K562 (cell line): ENCODE data around the gene BBS5. TPM values are rescaled to one million over a fixed set of nuclear protein-coding genes. Genes with fewer than 3 reads are reported as not detected.

ENCODE experiments used
- ATF3 ChIP-seq, 2 experiments: fragments of 450-650 bp in 1 of 2; sonication (generic) in 1 of 2; formaldehyde crosslinking in 1 of 2; IDR thresholded peaks in 1 of 2; conservative IDR thresholded peaks in 1 of 2; 2 replicates each; pipeline versions ENCODE4 v1.6.1 to v1.8.1; 2016 to 2023; ENCODE audit warnings: mild to moderate bottlenecking in 2 of 2, moderate library complexity in 2 of 2, inconsistent platforms in 1 of 2, missing genetic modification reagents in 1 of 2
- CBFA2T3 ChIP-seq: fragments of 450-650 bp; IDR thresholded peaks from 2 replicates; pipeline ENCODE4 v1.6.1; 2017
- CHAMP1 ChIP-seq: fragments of 450-650 bp; IDR thresholded peaks from 2 replicates; pipeline ENCODE4 v1.6.1; 2016; ENCODE audit warnings: mild to moderate bottlenecking
- ELF4 ChIP-seq: fragments of 450-650 bp; formaldehyde crosslinking; IDR thresholded peaks from 2 replicates; pipeline ENCODE4 v1.4.0; 2022; ENCODE audit warnings: missing genetic modification characterization
- JUNB ChIP-seq: fragments of 450-650 bp; formaldehyde crosslinking; conservative IDR thresholded peaks from 2 replicates; pipeline ENCODE4 v1.4.0; 2020; ENCODE audit warnings: mild to moderate bottlenecking
- LEF1 ChIP-seq: fragments of 450-650 bp; IDR thresholded peaks from 2 replicates; pipeline ENCODE4 v1.6.1; 2016; ENCODE audit warnings: mild to moderate bottlenecking
- MAFF ChIP-seq: IDR thresholded peaks from 2 replicates; pipeline ENCODE4 v1.6.1; 2012; ENCODE audit warnings: low read length, improper control_type of control experiment
- MAFG ChIP-seq: fragments of 450-650 bp; conservative IDR thresholded peaks from 2 replicates; pipeline ENCODE4 v1.6.1; 2016; ENCODE audit warnings: missing genetic modification characterization, missing compliant biosample characterization
- MCM5 ChIP-seq: fragments of 450-650 bp; IDR thresholded peaks from 2 replicates; pipeline ENCODE4 v1.6.1; 2016; ENCODE audit warnings: low read depth
- MIER1 ChIP-seq: fragments of 450-650 bp; IDR thresholded peaks from 2 replicates; pipeline ENCODE4 v1.6.1; 2016; ENCODE audit warnings: antibody characterized with exemption, mild to moderate bottlenecking, low read depth
- SMARCA4 ChIP-seq: fragments of 450-650 bp; IDR thresholded peaks from 2 replicates; pipeline ENCODE4 v1.6.1; 2016
- SRF ChIP-seq, 2 experiments: fragments of 250-450, 450-650 bp in 1 of 2; sonication (Bioruptor Pico) in 1 of 2; sonication (generic) in 1 of 2; formaldehyde crosslinking; IDR thresholded peaks; 2 replicates each; pipeline versions ENCODE4 v1.5.0 to v1.5.1; 2020 to 2022; ENCODE audit warnings: mild to moderate bottlenecking in 1 of 2, missing genetic modification reagents in 1 of 2
- TRIM24 ChIP-seq, 2 experiments: fragments of 450-650 bp; IDR thresholded peaks; 2 replicates each; pipeline ENCODE4 v1.6.1; 2016
- ZNF146 ChIP-seq: IDR thresholded peaks from one replicate; pipeline ENCODE4 v1.6.1; 2018; ENCODE audit warnings: missing compliant biosample characterization; ENCODE audit not compliant: unreplicated experiment
- ZNF316 ChIP-seq: fragments of 450-650 bp; IDR thresholded peaks from 2 replicates; pipeline ENCODE4 v1.6.1; 2016
- ZNF354B ChIP-seq: fragments of 250-450 bp; sonication (Bioruptor Pico); IDR thresholded peaks from 2 replicates; pipeline ENCODE4 v1.4.0; 2020
- ZNF699 ChIP-seq: fragments of 250-450 bp; sonication (Bioruptor Pico); IDR thresholded peaks from 2 replicates; pipeline ENCODE4 v1.8.0; 2021; ENCODE audit warnings: mild to moderate bottlenecking, moderate library complexity; ENCODE audit not compliant: insufficient replicate concordance
- ZSCAN32 ChIP-seq: fragments of 450-650 bp; formaldehyde crosslinking; IDR thresholded peaks from 2 replicates; pipeline ENCODE4 v1.4.0; 2020; ENCODE audit warnings: mild to moderate bottlenecking, moderate library complexity
- polyA plus RNA-seq, 8 experiments: library from polyadenylated mRNA; depleted of rRNA in 4 of 8; stranded (reverse) in 5 of 8; unstranded in 3 of 8; fragments of >200 nt; fragmentation: Nextera tagmentation in 2 of 8; fragmentation: Illumina TruSeq in 1 of 8; extraction: Ambion mirVana in 2 of 8; extraction: Trizol in 1 of 8; gene quantifications; 2 replicates each; pipeline versions ENCODE4 v1.2.1 to v1.2.3, GENCODE V29; 2011 to 2014; ENCODE audit warnings: inconsistent platforms in 1 of 8, missing spikeins in 1 of 8
- total RNA-seq, 7 experiments: library from RNA; depleted of rRNA in 6 of 7; stranded (reverse); fragments of >200 nt in 6 of 7; fragmentation: Illumina TruSeq in 2 of 7; extraction: Trizol in 2 of 7; gene quantifications; 2 replicates each; pipeline versions ENCODE4 v1.2.1 to v1.2.3, GENCODE V29; 2011 to 2021; ENCODE audit warnings: low replicate concordance in 1 of 7
- TF ChIP-seq, protein P1 (sequence below), 3 experiments: fragments of 200-800 bp in 1 of 3; fragments of 250-450 bp in 1 of 3; fragments of 450-650 bp in 1 of 3; sonication (Bioruptor Pico) in 1 of 3; sonication (Bioruptor generic) in 1 of 3; formaldehyde crosslinking in 1 of 3; IDR thresholded peaks; 2 replicates each; pipeline versions ENCODE4 v1.6.1 to v1.8.0; 2016 to 2022; ENCODE audit warnings: mild to moderate bottlenecking in 2 of 3, missing genetic modification characterization in 2 of 3, missing compliant biosample characterization in 1 of 3, moderate library complexity in 1 of 3
- TF ChIP-seq, protein P2 (sequence below): fragments of 250-450 bp; sonication (Bioruptor Pico); IDR thresholded peaks from 2 replicates; pipeline ENCODE4 v1.5.0; 2021; ENCODE audit warnings: mild to moderate bottlenecking, moderate library complexity

Gene BBS5
- total and polyA plus RNA-seq, 9 of the 15 experiments (the other 6 are each of a cell fraction or from before 2014, with no cell fraction given) = 0.48 to 6.9 (median 4.3) TPM

GRCh38 chr2:169507698-169508097, 28.4 kb downstream of the BBS5 start (continued):
- TF ChIP-seq MAFF (peak; percentile 90), ZSCAN32 (CRISPR knock-in tag) (no peak), TRIM24 (IDR thresholded peaks at IDR 0.05) (peak in 1 of 2 experiments; percentile 50; a peak in 1 of 4 replicates), LEF1 (no peak), MAFG (tag) (peak; percentile 95), JUNB (CRISPR knock-in tag) (no peak), ZNF146 (CRISPR knock-in tag) (no peak), ZNF354B (CRISPR knock-in tag) (no peak), SMARCA4 (peak; percentile 57; the same call in 1 of the 2 replicates), CBFA2T3 (0 out of 2 replicates have a peak, but pooled peaks have one; percentile 16), CHAMP1 (no peak), ATF3 (IDR thresholded peaks at IDR 0.05) (peak; percentile 90), ATF3 (CRISPR knock-in tag; conservative IDR thresholded peaks at IDR 0.05) (no peak), ELF4 (CRISPR knock-in tag) (no peak), ZNF699 (CRISPR knock-in tag) (no peak), MCM5 (no peak), MIER1 (no peak), ZNF316 (peak; percentile 99), SRF (CRISPR knock-in tag; IDR thresholded peaks at IDR 0.05) (no peak)
- TF ChIP-seq, protein P1, sequence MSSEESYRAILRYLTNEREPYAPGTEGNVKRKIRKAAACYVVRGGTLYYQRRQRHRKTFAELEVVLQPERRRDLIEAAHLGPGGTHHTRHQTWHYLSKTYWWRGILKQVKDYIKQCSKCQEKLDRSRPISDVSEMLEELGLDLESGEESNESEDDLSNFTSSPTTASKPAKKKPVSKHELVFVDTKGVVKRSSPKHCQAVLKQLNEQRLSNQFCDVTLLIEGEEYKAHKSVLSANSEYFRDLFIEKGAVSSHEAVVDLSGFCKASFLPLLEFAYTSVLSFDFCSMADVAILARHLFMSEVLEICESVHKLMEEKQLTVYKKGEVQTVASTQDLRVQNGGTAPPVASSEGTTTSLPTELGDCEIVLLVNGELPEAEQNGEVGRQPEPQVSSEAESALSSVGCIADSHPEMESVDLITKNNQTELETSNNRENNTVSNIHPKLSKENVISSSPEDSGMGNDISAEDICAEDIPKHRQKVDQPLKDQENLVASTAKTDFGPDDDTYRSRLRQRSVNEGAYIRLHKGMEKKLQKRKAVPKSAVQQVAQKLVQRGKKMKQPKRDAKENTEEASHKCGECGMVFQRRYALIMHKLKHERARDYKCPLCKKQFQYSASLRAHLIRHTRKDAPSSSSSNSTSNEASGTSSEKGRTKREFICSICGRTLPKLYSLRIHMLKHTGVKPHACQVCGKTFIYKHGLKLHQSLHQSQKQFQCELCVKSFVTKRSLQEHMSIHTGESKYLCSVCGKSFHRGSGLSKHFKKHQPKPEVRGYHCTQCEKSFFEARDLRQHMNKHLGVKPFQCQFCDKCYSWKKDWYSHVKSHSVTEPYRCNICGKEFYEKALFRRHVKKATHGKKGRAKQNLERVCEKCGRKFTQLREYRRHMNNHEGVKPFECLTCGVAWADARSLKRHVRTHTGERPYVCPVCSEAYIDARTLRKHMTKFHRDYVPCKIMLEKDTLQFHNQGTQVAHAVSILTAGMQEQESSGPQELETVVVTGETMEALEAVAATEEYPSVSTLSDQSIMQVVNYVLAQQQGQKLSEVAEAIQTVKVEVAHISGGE (CRISPR knock-in tag; IDR thresholded peaks at IDR 0.05) = no peak
- TF ChIP-seq, protein P2, sequence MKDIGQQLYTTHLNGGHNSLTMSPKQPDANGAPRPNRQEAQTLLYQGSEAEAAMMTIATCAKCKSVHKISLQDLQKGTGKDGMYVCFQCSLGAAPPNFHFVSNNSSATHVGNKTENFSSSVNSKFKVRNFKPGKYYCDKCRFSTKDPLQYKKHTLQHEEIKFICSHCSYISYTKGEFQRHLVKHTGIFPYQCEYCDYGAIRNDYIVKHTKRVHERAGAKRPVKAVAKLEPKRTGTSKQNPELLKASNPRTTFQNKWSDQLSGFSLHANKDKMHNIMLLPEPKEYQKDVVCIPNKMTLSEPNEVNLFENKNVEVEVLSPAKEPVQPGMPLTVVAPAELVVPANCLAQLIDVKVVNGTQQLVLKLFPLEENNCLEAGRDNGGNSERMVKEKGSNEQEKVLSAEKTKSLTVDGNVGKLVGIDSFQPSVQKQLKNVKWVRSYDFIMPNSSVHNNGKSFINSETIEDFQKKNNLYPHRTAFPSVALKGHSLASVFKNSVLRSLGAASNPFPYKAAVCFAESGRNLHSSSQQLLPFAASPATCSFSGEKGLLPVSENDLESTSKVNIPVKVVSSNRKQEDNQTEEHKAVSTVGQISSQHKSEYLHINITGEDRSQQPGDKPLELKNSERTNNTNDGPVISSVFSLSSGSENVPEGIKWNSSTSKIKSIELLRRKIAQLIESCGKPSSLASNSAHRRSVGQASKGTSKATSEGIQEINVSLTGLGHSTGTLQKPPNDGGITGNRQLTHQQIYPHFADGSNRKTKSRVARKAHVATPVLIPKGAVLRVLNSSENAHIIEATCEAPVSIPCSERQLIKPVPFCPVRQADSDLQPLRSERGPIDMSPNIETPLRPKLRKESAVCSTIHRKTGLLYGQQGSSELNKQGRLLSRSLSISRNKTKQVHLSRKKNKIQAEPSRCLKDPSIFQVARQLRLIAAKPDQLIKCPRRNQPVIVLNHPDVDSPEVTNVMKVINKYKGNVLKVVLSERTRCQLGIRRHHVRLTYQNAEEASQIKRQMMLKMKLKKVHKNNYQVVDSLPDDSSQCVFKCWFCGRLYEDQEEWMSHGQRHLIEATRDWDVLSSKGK = no peak
